HG03460 (cell line): ENCODE results near the gene LRRC52.

Experiments
- ATAC-seq: cut with Tn5 transposase; IDR thresholded peaks from one replicate; pipeline ENCODE4 v1.9.1; 2021; ENCODE audit not compliant: unreplicated experiment

Gene LRRC52

GRCh38 chr1:165537356-165538109 is 6.3 kb upstream of the LRRC52 start:
- no peak for ATAC-seq

DNA sequence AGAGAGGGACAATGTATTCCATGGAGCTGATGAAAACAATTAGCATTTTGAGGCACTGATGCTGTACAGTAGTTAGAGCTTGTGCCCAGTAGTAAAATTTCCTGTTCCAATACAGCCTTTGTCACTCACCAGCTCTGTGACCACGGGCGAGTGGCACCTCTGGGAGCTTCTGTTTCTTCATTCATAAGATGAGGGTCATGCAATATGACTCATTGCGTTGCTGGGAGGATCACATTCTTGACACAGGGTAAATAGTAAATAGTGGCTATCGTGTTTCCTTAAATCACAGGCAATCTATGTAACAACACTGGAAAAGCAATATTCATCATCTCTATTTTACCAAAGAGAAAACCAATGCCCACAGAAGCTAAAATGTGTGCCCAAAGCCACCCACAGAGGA is 4.5 kb upstream of the LRRC52 start:
- ATAC-seq, result no peak

DNA sequence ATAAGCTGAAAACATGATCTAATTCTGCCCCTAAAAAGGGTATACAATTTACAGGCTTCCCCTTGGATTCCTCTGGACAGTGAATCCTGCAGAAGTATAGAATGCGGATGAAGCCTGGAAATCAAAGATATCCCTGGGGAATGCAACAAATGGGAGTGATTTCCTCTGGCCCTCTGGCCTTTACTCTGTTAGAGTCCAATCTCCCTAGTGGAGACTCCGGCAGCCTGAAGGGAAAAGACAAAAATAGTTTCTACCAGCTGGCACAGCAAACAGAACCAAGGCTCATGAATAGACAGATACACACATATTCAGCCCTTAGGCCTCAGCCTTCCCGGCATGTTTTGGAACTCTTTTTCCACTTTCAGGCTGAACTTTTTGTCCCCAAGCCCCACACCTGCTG is 3.9 kb upstream of the LRRC52 start:
- ATAC-seq, result no peak

DNA sequence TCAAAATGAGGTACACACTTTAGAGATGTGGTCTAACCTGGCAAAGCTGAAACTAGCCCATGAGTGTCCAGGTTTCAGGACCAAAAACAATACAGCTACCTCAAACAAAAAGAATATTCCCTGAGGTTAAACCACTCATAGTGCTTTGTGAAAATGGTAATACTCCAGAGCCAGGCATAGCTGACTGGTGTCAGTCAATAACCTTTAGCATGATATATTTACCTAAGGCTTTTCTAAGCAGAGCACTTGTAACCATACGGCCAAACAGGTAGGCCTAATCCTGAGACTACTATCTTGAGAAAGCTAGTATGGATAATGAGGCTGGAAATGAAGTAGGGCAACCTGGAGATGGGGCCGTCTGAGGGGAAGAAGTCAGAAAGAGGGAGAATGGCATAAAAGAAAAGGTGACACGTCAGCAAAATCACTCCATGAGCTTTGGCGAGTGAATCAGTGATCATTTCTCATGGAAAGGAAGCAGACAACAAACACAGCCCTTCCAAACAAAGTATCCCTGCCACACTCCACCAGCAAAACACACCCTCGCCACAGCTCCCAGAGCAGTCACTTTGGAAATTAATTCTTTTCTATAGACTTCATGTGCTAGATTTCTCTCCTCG is 1.7 kb upstream of the LRRC52 start:
- no peak for ATAC-seq

- no peak for ATAC-seq
These were observed 1.2 kb upstream of the LRRC52 start for GRCh38 chr1:165542647-165543046.

DNA sequence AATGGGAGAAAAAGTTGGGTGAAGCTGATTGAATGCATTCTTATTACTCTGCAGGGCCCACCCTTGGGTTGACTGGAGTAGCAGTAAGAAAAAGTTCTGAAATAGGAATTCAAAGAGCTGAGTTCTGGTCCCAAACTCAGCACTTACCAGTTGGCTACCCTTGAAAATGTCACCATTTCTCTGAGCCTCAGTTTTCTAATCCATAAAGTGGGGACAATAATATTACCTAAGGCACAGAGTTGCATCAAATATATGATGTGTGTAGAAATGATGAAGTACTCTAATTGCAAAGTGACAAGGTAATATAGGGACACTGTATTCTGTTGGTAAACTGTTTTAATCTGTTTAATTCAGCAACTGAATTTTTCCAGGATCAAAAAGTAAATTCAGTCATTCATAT is 1.2 kb downstream of the LRRC52 start:
- ATAC-seq, result no peak

GRCh38 chr1:165545974-165546373 is 2.2 kb downstream of the LRRC52 start:
- no peak for ATAC-seq

GRCh38 chr1:165549973-165550372 is 6.2 kb downstream of the LRRC52 start:
- ATAC-seq, result no peak

GRCh38 chr1:165551469-165551868 is 7.7 kb downstream of the LRRC52 start:
- ATAC-seq, result no peak

DNA sequence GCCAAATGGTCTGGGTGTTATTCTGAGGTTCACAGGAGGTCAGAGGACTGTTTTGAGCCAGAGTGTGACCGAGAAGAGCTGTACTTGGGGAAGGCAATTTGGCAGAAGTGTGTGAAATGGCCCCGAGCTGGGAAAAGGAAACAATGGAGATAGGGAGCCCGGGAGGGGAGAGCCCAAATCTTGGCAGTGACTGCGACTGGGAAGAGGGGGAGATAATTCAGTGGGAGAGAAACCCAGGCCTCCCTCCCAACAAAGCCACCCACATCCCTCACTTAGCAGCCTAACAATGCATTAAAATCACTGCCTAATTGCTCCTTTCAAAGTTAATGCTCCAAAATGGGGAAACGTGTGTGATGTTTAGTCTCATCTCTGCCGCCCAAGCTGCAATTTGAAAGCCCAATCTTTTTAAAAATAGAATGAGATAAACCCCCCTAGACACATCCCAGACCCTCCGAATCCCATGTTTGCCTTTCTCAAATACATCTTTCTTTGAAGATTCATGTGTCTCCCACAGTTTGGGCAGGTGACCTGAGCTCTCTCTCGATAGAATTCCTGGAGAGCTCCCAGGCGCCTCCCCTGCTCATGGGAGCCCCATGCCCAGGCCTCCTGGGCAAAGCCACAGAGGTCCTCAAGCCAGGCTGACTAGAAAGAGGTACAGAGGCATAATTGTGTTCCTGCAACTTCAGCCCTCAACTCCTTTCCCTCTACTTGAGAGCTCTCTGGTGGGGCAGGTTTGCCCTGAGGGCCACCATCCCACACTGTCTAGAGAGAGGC is 17.3 kb downstream of the LRRC52 start:
- ATAC-seq, result no peak

GRCh38 chr1:165562571-165562970 is 18.8 kb downstream of the LRRC52 start:
- no peak for ATAC-seq

- ATAC-seq, result no peak
These were observed 19.8 kb downstream of the LRRC52 start for GRCh38 chr1:165563551-165563950.

GRCh38 chr1:165564561-165564960 is 20.8 kb downstream of the LRRC52 start:
- no peak for ATAC-seq

- no peak for ATAC-seq
These were observed 22.1 kb downstream of the LRRC52 start for GRCh38 chr1:165565751-165566490.

- ATAC-seq, result no peak
These were observed 26.3 kb downstream of the LRRC52 start for GRCh38 chr1:165570078-165570477.

DNA sequence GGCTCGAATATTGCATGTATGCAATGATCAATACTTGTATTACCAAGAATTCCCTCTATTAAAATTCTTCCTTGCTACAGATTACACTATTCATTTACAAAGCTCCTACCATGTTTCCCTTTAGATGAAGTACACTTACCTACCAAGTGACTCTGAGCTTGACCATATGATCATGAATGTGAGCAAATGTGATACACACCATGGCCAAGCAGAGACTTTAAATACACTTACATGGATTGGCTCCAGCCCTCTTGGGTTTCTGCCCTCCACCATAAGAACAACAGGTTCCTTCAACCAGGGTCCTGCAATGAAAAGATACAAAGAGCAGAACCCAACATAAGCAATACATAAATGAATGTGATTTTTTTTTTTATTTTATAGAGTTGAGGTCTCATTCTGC is 30.0 kb downstream of the LRRC52 start:
- ATAC-seq, result no peak

DNA sequence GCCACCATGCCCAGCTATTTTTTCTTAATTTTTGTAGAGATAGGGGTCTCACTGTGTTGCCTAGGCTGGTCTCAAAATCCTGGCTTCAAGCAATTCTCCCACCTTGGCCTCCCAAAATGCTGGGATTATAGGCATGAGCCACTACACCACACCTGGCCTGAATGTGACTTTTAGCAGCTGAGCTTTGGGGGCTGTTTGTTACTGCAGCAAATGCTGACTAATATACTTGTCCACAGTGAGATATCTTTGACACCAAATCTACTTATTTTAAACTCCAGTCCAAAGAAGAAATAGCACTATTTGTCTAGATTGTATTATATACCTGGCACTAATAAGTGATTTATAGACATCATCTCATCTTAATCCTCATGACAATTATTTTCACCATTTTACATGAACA is 30.5 kb downstream of the LRRC52 start:
- no peak for ATAC-seq

GRCh38 chr1:165575468-165576099 is 31.8 kb downstream of the LRRC52 start:
- ATAC-seq, result no peak

DNA sequence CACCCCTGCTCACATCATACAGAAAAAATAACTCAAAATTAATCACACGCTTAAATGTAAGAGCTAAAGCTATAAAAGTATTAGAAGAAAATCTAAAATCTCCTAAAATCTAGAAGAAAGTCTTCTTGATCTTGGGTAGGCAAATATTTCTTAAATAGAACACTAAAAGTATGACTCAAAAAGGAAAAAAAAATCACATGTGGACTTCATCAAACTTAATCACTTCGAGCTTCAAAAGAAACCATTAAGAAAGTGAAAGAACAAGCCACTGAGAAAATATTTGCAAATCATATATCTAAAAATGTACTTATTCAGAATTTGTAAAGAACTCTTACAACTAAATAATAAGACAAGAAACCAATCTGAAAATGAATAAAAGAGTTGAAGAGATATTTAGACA is 32.7 kb downstream of the LRRC52 start:
- ATAC-seq, result no peak

DNA sequence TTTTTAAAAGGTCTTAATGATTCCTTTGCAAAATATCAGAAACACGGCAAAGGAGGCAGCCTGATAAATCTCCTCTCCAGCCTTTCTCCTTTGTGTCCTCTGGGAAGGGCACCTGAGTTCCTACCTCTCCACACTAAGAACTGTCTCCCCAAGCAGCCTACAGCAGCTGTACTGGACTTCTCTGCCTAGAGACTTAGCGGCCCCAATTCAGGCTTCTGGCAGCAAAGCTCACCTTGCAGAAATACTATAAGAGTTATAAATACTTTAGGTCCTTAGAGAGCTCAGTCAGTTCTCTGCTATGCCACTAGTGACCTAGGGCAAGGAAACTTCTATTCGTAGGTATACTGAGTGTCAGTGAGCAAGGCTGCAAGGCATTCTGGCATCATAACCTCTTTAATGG is 33.9 kb downstream of the LRRC52 start:
- no peak for ATAC-seq
